Upper lobe of left lung (tissue), 4 donors: ENCODE data around the gene RPL37.

ENCODE experiments used
- EP300 ChIP-seq, 4 donors: sonication (generic); formaldehyde crosslinking; IDR thresholded peaks; one replicate each; pipeline ENCODE4 v1.5.1; 2017; ENCODE audit warnings: antibody characterized with exemption in 4 of 4, control low read depth in 2 of 4
- POLR2A ChIP-seq, 4 donors: fragments of 450-650 bp; IDR thresholded peaks; one replicate each; pipeline ENCODE4 v1.5.1; 2016 to 2017; ENCODE audit warnings: antibody characterized with exemption in 4 of 4, mild to moderate bottlenecking in 2 of 4

DNA sequence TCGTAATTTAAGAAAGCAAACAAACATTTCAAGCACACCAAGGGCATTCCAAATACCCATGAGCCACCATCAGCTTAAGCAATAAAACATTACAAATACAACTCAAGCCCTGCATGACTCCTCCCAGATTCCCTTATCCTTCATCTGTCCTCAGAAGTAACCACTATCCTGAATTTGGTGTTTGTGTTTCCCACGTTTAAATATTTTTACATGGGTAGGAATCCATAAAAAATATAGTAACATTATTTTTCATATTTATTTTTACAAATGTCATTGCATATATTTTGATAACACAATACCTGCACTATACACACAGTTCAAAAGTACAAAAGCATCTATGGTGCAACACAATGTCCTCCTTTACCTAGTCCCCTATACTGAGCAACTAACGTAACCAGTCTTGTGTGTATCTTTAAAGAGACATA is 43.3 kb downstream of the RPL37 start:
- TF ChIP-seq EP300 (IDR thresholded peaks at IDR 0.05) (no peak), POLR2A (IDR thresholded peaks at IDR 0.05) (no peak)
